GM23338 (cell line): ENCODE results near the gene RNU6-9. TPM values are rescaled to one million over a fixed set of nuclear protein-coding genes. Genes with fewer than 3 reads are reported as not detected.
"Not testable (repeated sequence)": the region's sequence is repeated elsewhere in the genome, so short reads cannot be mapped to it uniquely, and the experiment has no call there.

Experiments
- ATAC-seq: fragments of 200-7000 bp; cut with Tn5 transposase; 3 replicates; pipeline ENCODE4 v1.9.1; 2020
- DNase-seq: peaks from one replicate; pipeline ENCODE4 v3.0.0-alpha.2; 2015; ENCODE audit warnings: low spot score
- H2AFZ ChIP-seq: fragments of 200-600 bp; sonication (generic); 2 replicates; pipeline ENCODE4 v1.8.0; 2016; ENCODE audit warnings: antibody characterized with exemption, mild to moderate bottlenecking, moderate library complexity
- H3F3A ChIP-seq: fragments of 200-600 bp; sonication (generic); replicated peaks from 2 replicates; pipeline ENCODE4 v1.8.0; 2017; ENCODE audit warnings: antibody characterized with exemption, mixed run types, low read depth
- H3K27ac ChIP-seq: fragments of 200-600 bp; sonication (generic); 2 replicates; pipeline ENCODE4 v1.6.1; 2016; ENCODE audit warnings: low read depth
- H3K27me3 ChIP-seq: fragments of 200-600 bp; sonication (generic); 2 replicates; pipeline ENCODE4 v1.8.0; 2016; ENCODE audit warnings: mild to moderate bottlenecking, mixed run types, moderate library complexity; ENCODE audit not compliant: insufficient read depth
- H3K36me3 ChIP-seq: fragments of 200-600 bp; sonication (generic); 2 replicates; pipeline ENCODE4 v1.8.0; 2016; ENCODE audit warnings: mild to moderate bottlenecking; ENCODE audit not compliant: insufficient read depth
- H3K4me1 ChIP-seq: fragments of 200-600 bp; sonication (generic); 2 replicates; pipeline ENCODE4 v1.8.0; 2016; ENCODE audit warnings: mild to moderate bottlenecking, moderate library complexity; ENCODE audit not compliant: insufficient read depth
- H3K4me2 ChIP-seq: fragments of 200-600 bp; sonication (generic); 2 replicates; pipeline ENCODE4 v1.7.1; 2017; ENCODE audit warnings: mixed run types
- H3K4me3 ChIP-seq: fragments of 200-600 bp; sonication (generic); 2 replicates; pipeline ENCODE4 v1.6.1; 2016; ENCODE audit warnings: mixed run types
- H3K79me2 ChIP-seq: fragments of 200-600 bp; sonication (generic); replicated peaks from 2 replicates; pipeline ENCODE4 v1.8.0; 2017; ENCODE audit warnings: mild to moderate bottlenecking; ENCODE audit not compliant: insufficient read depth
- H3K9me2 ChIP-seq: fragments of 200-600 bp; sonication (generic); 2 replicates; pipeline ENCODE4 v1.8.0; 2017; ENCODE audit not compliant: insufficient read depth
- H4K20me1 ChIP-seq: fragments of 200-600 bp; sonication (generic); replicated peaks from 2 replicates; pipeline ENCODE4 v1.8.0; 2017; ENCODE audit warnings: mild to moderate bottlenecking; ENCODE audit not compliant: insufficient read depth
- H3K27ac Mint-ChIP-seq: 2 replicates; pipeline ENCODE4 v1.8.0; 2020; ENCODE audit warnings: inconsistent platforms, mild to moderate bottlenecking, moderate library complexity, mixed read lengths
- H3K27me3 Mint-ChIP-seq: 3 replicates; pipeline ENCODE4 v1.8.0; 2022; ENCODE audit warnings: low read depth, mild to moderate bottlenecking, moderate library complexity, mixed read lengths, inconsistent platforms; ENCODE audit not compliant: insufficient read depth, poor library complexity
- H3K36me3 Mint-ChIP-seq: 3 replicates; pipeline ENCODE4 v1.8.0; 2021; ENCODE audit warnings: low read depth, mild to moderate bottlenecking, inconsistent platforms, moderate library complexity, mixed read lengths
- H3K4me1 Mint-ChIP-seq: 3 replicates; pipeline ENCODE4 v1.8.0; 2020; ENCODE audit warnings: mild to moderate bottlenecking, inconsistent platforms, mixed read lengths
- H3K4me3 Mint-ChIP-seq: 3 replicates; pipeline ENCODE4 v1.8.0; 2021; ENCODE audit warnings: moderate library complexity, mild to moderate bottlenecking, inconsistent platforms, mixed read lengths
- H3K9me3 Mint-ChIP-seq: 3 replicates; pipeline ENCODE4 v1.8.0; 2020; ENCODE audit warnings: moderate library complexity, mild to moderate bottlenecking, inconsistent platforms, mixed read lengths
- JUNB ChIP-seq: IDR thresholded peaks from one replicate; pipeline ENCODE4 v1.6.1; 2016; ENCODE audit warnings: antibody characterized with exemption; ENCODE audit not compliant: unreplicated experiment
- POLR2AphosphoS5 ChIP-seq: IDR thresholded peaks from 2 replicates; pipeline ENCODE4 v1.6.1; 2016; ENCODE audit warnings: antibody characterized with exemption, low read depth
- STAT1 ChIP-seq: IDR thresholded peaks from one replicate; pipeline ENCODE4 v1.6.1; 2016; ENCODE audit warnings: antibody characterized with exemption; ENCODE audit not compliant: unreplicated experiment
- polyA plus RNA-seq: library from polyadenylated mRNA; unstranded; fragments of >200 nt; fragmentation: Nextera tagmentation; extraction: Ambion mirVana; gene quantifications from 2 replicates; pipeline ENCODE4 v1.2.1, GENCODE V29; 2016
- total RNA-seq: library from RNA; depleted of rRNA; stranded (reverse); fragments of >200 nt; shearing (Covaris generic); gene quantifications from 2 replicates; pipeline ENCODE4 v1.2.3, GENCODE V29; 2014
- TF ChIP-seq, protein P1 (sequence below): fragments of 250-450 bp; sonication (Bioruptor Pico); IDR thresholded peaks from 2 replicates; pipeline ENCODE4 v1.5.0; 2020; ENCODE audit warnings: mild to moderate bottlenecking, moderate library complexity

RNU6-9 gene
- total and polyA plus RNA-seq, 2 experiments from 2014 or later = not detected

- TF ChIP-seq, protein P1, sequence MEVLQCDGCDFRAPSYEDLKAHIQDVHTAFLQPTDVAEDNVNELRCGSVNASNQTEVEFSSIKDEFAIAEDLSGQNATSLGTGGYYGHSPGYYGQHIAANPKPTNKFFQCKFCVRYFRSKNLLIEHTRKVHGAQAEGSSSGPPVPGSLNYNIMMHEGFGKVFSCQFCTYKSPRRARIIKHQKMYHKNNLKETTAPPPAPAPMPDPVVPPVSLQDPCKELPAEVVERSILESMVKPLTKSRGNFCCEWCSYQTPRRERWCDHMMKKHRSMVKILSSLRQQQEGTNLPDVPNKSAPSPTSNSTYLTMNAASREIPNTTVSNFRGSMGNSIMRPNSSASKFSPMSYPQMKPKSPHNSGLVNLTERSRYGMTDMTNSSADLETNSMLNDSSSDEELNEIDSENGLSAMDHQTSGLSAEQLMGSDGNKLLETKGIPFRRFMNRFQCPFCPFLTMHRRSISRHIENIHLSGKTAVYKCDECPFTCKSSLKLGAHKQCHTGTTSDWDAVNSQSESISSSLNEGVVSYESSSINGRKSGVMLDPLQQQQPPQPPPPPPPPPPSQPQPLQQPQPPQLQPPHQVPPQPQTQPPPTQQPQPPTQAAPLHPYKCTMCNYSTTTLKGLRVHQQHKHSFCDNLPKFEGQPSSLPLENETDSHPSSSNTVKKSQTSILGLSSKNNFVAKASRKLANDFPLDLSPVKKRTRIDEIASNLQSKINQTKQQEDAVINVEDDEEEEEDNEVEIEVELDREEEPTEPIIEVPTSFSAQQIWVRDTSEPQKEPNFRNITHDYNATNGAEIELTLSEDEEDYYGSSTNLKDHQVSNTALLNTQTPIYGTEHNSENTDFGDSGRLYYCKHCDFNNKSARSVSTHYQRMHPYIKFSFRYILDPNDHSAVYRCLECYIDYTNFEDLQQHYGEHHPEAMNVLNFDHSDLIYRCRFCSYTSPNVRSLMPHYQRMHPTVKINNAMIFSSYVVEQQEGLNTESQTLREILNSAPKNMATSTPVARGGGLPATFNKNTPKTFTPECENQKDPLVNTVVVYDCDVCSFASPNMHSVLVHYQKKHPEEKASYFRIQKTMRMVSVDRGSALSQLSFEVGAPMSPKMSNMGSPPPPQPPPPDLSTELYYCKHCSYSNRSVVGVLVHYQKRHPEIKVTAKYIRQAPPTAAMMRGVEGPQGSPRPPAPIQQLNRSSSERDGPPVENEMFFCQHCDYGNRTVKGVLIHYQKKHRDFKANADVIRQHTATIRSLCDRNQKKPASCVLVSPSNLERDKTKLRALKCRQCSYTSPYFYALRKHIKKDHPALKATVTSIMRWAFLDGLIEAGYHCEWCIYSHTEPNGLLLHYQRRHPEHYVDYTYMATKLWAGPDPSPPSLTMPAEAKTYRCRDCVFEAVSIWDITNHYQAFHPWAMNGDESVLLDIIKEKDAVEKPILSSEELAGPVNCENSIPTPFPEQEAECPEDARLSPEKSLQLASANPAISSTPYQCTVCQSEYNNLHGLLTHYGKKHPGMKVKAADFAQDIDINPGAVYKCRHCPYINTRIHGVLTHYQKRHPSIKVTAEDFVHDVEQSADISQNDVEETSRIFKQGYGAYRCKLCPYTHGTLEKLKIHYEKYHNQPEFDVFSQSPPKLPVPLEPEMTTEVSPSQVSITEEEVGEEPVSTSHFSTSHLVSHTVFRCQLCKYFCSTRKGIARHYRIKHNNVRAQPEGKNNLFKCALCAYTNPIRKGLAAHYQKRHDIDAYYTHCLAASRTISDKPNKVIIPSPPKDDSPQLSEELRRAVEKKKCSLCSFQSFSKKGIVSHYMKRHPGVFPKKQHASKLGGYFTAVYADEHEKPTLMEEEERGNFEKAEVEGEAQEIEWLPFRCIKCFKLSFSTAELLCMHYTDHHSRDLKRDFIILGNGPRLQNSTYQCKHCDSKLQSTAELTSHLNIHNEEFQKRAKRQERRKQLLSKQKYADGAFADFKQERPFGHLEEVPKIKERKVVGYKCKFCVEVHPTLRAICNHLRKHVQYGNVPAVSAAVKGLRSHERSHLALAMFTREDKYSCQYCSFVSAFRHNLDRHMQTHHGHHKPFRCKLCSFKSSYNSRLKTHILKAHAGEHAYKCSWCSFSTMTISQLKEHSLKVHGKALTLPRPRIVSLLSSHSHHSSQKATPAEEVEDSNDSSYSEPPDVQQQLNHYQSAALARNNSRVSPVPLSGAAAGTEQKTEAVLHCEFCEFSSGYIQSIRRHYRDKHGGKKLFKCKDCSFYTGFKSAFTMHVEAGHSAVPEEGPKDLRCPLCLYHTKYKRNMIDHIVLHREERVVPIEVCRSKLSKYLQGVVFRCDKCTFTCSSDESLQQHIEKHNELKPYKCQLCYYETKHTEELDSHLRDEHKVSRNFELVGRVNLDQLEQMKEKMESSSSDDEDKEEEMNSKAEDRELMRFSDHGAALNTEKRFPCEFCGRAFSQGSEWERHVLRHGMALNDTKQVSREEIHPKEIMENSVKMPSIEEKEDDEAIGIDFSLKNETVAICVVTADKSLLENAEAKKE (CRISPR knock-in tag) = no peak
- TF ChIP-seq STAT1 = no peak
Observed at GRCh38 chr19:845707-846521, 47.4 kb upstream of the RNU6-9 start (continued).

DNA sequence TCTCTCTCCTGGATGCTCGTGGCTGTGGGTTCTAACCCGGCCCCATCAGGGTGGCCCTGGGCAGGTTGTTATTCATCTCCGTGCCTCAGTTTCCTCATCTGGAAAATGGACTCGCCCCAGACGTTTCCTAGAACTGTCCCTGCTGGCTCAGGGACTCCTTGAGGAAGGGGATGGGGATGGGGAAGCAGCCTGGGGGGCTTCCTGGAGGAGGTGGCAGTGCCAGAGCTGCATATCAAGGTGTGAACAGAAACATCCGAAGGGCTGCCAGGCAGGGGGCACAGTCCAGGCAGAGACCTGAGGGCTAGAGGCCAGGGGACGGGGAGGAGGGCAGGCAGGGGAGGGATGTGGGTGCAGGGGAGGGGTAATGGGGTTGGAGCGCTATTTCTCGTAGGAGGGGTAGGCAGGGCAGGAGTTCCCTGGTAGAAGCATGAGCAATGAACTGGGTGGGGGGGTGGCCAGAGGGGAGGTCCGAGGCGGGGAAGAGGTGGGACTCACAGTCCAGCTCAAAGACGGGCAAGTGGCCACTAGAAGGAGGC, 44.8 kb upstream of the RNU6-9 start:
- TF ChIP-seq STAT1 (no peak), JUNB (no peak), POLR2AphosphoS5 (no peak)
- H2AFZ ChIP-seq = no peak overlapping the region
- ATAC-seq (no peak), DNase-seq (no peak)
- Mint-ChIP-seq H3K27me3 (peaks cover 12% of the 10 kb centered on the region), H3K4me1 (peaks cover 2% of the 10 kb centered on the region; the same call in 1 of the 3 replicates), H3K36me3 (no peaks in the 10 kb centered on the region), H3K4me3 (no peak overlapping the region), H3K27ac (no peak overlapping the region), H3K9me3 (no peaks in the 10 kb centered on the region)
- H3K4me2 ChIP-seq = no peak overlapping the region
- no peaks in the 10 kb centered on the region for H3K79me2 ChIP-seq
- no peaks in the 10 kb centered on the region; the same call in 1 of the 2 replicates for H4K20me1 ChIP-seq
- H3K36me3 ChIP-seq = no peaks in the 10 kb centered on the region
- no peaks in the 10 kb centered on the region for H3K9me2 ChIP-seq
- H3F3A ChIP-seq = peaks cover 4% of the 10 kb centered on the region; the same call in 1 of the 2 replicates
- H3K4me3 ChIP-seq = no peak overlapping the region
- no peaks in the 10 kb centered on the region for H3K4me1 ChIP-seq
- H3K27ac ChIP-seq = no peak overlapping the region
- peaks cover 12% of the 10 kb centered on the region for H3K27me3 ChIP-seq

GRCh38 chr19:849195-849594, 44.1 kb upstream of the RNU6-9 start:
- not testable (repeated sequence) for ATAC-seq, H3K27ac Mint-ChIP-seq, H3K4me1 Mint-ChIP-seq, H3K27me3 ChIP-seq, H3K9me3 Mint-ChIP-seq, H3K4me2 ChIP-seq, DNase-seq, H3K36me3 Mint-ChIP-seq, H3K9me2 ChIP-seq, H3K4me1 ChIP-seq, H3K4me3 Mint-ChIP-seq, H3K79me2 ChIP-seq, H3K36me3 ChIP-seq, H3F3A ChIP-seq, H2AFZ ChIP-seq, H4K20me1 ChIP-seq, H3K4me3 ChIP-seq, H3K27ac ChIP-seq
- H3K27me3 Mint-ChIP-seq = peaks cover 13% of the 10 kb centered on the region
